HG03520 (cell line): ENCODE data around the gene SKAP1.
"Not testable (repeated sequence)": the region's sequence is repeated elsewhere in the genome, so short reads cannot be mapped to it uniquely, and the experiment has no call there.

Experiments
- ATAC-seq: cut with Tn5 transposase; IDR thresholded peaks from one replicate; pipeline ENCODE4 v1.9.1; 2021; ENCODE audit warnings: mild to moderate bottlenecking, moderate library complexity; ENCODE audit not compliant: unreplicated experiment

Gene SKAP1

DNA sequence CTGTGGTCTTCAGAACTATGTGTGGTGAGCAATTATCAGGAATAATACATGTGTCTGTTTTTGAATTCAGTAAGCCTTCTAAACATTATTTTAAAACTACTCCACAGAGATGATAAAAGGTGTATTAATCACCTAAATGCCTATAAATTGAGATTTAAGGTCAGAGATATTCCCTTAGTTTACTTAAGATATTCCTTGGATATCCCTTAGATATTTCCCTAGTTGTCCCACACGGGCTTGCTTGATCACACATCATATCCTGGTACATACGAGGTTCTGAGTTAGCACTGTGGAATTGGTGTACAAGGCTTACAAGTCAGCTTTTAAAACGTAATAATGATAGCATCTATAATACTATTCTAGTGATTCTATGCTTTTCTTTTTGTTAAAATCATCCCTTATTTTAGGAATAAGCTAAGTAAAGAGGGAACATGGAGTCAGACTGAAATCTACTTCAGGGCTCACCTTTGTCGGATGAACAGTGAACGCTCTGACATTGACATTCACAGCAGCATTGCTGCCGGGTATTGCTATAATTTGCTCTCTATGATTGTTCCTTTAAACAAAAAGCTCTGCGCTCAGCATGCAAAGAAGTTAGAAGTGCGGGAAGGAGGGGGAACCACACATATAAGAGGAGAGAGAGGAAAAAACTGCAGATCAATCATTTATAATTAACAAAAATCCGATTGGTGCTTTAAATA, 136.5 kb downstream of the SKAP1 start:
- ATAC-seq, result no peak

DNA sequence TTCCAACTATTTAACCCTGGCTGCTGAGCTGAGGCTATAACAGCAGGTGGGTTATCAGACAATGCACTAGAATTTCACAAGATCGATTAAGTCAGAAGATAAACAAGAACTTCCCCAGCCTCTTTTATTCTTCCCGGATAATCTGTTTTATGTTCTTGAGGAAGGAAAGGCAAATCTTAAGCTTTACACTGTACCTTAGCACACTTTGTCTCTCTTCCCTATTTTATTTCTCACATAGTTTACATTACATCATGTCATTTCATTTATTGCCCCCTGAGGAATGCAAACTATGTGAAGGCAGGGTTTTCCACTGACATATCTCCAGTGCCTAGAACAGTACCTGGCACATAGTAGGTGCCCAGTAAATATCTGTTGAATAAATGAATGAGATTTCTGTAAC, 139.6 kb downstream of the SKAP1 start:
- ATAC-seq, result no peak

DNA sequence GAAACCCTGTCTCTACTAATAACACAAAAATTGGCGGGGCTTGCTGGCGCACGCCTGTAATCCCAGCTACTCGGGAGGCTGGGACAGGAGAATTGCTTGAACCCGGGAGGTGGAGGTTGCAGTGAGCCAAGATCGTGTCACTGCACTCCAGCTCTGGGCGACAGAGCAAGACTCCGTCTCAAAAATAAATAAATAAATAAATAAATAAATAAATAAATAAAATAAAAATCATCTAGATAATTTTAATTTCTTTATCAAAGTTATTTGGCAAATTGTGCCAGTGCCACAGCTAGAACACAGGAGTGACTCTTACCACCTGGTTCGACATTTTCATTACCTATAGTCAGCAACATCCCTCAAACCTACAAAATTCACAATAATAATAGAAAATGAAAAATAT, 143.1 kb downstream of the SKAP1 start:
- ATAC-seq, result not testable (repeated sequence)

DNA sequence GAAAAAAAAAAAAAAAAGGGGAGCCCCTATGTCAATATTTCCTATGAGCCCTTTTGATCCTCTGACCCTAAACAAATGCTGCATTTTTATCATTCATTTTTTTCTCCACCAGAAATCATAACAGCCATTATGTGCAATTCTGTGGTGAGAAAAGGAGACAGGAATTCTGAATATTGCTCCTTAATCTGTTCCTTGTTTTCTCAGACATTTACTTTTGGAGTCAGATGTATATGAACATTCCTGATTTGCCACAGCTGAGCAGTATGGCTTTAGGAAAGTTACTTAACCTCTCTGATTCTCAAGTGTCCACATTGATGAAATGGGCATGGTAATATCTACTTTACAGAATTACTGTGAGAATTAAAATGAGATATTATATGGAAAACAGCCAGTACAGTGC, 144.4 kb downstream of the SKAP1 start:
- ATAC-seq, result no peak

DNA sequence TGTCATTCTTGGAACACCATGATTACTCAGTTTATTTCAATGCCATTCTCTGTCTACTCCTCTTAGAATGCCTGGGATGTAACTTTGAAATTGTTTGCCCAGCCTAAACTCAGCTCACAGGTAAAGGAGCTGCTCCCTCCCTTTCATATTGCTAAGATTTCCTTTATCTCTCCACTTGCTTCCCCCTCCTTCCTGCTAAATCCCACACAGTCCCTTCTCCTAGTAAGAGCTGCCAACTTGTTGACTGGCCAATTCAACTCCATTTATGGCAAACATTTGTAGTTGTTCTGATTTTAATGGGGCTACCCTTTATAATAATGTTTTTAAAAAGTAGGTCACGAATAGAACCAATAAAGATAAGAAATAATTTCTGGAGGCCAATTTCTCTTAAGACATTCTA, 146.1 kb downstream of the SKAP1 start:
- no peak for ATAC-seq

DNA sequence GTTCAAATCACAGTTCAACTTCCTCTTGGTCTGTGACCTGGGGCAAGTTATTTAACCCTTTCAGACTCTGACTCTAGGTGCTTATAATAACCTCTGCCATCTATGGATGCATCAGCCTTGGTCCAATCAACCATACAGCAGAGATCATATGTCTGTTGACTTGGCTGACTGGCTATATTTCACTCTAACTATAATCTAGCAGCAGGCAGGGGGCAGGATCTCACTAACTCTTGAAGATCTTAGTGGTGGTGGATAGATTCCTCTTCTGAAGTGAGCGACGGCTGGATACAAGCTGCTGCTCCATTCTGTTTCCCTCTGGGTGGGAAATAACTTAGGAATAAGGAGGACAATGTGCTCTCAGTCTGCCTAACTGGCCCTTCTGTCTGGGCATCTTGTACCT, 146.6 kb downstream of the SKAP1 start:
- ATAC-seq, result no peak

DNA sequence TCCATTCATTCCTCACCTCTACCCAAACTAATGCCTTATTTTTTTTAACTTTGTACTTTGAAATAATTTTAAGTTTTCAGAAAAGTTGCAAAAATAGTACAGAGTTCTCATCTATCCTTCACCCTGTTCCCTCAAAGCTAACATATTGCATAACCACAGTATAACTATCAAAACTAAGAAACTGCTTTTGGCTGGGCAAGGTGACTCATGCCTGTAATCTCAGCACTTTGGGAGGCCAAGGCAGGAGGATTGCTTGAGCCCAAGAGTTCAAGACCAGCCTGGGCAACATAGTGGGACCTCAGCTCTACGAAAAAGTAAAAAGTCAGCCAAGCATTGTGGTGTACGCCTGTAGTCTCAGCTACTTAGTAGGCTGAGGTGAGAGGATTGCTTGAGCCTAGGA, 147.7 kb downstream of the SKAP1 start:
- ATAC-seq, result no peak

DNA sequence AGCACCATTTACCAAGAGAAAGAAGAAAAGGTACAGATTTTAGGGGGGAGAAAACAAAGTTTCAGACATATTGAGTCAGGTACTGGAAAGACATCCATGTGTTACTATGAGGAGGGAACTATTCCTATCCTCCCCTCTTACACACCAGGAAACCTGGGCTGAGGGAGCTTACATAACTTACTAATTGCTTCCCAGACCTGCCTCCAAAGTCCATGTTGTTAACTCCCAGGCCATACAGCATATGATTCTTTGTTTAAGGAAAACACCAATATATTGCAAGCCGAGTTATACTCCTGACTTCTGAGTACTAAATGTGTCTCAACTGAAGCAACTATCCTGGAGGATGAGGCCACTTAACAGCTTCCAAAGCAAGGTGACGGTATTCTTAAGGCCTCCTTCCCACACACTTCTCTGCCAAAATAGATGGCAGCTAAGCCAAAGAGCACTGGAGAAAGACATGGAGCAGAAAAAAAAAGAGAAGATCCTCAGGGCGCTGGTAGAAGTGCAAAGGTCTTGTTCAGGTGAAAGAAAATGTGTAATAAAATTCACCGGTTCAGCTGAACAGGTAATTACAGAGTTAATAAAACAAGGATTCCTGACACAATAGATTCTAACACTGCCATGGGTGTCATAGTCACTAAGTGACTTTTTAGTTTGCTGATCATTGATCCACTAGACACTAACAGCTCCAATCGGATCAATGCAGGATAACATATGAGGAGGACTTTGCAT, 151.1 kb downstream of the SKAP1 start:
- no peak for ATAC-seq

DNA sequence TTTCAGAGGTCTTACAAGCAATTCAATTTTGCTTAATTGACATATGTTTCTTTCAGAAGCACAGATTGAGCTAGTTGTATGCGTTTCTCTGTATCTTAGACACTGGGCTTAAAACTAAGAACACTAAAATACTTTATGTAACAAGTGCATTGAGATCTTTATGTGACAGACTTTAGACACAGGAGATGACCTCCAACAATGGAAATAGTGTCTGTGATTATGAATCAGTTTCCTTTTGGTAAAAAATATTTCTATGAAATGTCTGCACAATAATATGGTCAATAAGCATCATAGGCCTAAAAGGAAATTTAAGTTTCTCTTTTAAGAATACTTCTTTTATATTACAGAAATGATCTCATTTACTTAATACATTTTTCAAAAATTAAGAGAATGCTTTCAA, 153.2 kb downstream of the SKAP1 start:
- no peak for ATAC-seq

DNA sequence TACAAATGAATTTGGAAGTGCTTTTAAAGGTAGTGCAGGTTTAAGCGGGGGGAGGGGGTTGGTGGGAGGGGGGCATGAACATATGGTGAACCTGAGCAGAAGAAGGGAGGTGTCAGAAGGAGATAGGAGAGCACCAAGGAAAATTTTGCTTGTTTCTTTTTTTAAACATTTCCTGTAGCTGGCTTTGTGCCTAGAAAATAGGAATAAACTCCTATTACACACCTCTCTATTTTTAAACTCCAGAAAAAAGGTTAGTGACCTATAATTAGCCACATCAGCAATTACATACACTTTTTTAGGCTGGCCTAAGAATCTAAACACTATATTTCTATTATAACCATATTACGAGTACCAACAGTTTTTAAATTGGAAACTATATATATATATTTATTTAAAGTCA, 159.1 kb downstream of the SKAP1 start:
- ATAC-seq, result no peak

DNA sequence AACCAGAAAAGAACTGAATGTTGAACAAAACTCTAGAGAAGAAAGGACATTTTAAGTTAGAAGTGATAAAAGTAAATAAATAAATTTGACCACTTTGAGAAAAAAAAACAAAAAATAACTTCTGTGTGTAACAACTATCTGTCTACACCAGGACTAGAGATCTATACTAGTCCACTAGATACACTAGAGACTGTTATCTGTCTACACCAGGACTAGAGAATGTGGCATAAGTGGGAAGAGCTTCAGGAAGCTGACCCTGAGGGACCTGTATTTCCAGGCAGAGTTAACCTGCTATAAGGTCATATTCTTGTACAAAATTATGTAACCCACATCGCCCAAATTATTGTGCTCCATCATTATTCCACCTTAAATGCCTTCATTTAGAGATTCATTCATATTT, 160.8 kb downstream of the SKAP1 start:
- no peak for ATAC-seq

DNA sequence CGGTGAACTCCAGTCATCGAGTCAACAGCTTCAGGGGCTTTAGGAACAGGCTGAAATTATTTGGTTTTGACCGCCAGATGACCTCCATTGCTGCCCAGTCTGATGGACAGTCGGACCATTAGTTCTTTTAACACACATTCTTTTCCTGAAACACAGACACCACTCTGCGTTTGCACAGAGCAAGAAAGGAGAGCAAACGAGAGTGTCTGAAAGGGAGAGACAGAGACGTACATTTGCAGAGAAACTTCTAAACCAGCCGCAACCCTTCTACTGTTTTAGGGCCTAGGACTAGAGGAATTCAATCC, 166.3 kb downstream of the SKAP1 start:
- ATAC-seq, result no peak

DNA sequence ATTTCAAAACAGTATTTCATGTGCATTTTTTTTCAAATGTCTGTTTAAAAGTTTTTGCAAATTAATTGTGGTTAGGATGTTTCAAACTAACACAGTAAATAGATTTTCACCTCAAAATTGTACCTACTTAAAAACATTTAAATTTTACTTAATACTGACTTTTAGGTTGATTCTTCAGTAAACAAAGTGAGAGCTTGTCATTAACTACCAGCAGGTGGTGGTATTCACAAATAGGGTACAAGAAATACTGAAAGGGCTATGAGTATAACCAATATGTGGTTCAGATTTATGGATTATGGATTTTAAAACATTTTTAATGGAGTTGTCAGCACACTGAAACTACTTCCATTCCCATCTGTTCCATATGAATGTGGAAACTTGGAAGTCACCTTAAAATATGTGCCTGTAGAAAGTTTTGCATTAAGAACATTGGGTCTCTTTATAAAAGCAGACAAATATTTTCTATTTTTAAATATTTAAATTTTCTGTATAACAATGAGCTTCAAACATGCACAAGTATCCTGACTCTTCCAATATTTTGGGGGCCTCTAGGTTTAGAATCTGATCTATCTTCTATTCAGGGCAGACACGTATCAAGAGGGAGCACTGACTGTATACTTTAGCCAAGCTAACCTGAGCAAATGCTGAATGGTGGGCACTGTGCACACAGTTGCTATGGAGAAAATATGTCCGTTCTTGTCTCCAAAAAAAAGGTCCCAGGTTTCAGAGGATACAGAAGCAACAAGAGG, 166.9 kb downstream of the SKAP1 start:
- ATAC-seq, result no peak

DNA sequence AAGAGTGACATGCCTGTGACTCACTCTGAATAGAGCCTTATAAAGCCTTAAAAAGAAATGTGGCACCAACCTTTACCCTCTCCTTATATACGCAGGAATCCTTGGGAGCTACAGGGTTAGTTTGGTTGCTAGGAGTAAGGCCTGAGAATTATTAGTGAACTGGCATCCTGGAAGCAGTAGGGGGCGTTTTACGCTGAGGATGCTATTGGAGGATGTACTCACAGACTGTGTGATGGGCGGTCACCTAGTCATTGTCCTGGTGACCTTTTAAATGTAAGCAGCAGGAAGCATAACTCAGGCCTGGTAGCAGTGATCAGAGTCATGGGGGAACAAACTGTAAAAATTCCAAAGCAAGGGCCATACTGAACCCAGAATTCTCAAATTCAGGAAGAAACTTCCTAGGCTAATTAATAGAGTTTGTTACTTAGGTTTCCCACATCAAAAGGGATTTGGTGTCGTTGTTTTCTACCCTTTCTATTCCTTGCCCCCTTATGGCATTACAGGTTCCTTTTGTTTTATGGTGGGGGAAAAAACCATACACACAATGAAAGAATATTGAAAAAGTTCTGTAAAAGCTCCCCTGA, 168.6 kb downstream of the SKAP1 start:
- ATAC-seq, result no peak

DNA sequence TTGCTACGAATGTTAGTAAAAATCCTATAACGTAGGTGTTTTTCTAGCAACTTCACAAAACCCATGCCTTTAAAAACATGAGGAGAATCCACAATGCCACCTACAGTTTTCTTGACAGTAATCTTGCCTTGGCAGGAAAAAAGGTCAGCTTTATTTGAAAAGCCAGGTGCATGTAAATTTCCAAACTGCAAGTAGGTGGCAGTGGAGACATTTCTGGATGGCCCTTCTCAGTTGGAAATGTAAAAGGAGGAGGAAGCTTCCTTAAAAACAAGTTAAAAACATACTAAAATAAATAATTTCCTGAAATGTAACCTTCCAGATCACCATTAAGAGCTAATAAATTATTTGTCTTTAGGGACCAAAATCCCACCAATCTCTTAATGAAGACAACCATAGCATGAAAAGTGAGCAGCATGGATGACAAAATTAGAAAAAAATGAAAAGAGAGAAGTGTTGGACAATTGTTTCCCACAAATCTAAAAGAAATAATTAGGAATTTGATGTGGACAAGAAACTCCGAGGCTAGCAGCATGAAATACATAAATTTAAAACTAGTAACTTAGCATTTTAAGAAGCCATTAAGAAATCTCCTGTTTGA, 170.2 kb downstream of the SKAP1 start:
- no peak for ATAC-seq

DNA sequence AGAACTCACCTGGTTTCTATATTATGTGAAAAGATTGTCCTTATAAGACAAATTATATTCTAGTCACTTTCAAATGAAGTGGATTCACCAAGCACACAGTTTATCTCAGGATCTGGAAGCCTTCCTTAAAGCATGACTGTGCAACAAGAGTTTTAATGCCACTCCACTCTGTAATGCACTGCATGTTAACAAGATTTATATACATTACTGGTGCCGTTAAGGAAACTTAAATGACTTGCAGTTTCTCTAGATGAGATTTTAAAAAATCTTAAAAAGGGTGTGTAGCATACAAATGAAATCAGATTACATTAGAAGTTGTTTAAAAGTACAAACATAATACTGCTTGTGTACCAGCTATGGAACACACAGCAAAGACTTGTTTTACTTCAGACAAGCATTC, 171.7 kb downstream of the SKAP1 start:
- no peak for ATAC-seq

DNA sequence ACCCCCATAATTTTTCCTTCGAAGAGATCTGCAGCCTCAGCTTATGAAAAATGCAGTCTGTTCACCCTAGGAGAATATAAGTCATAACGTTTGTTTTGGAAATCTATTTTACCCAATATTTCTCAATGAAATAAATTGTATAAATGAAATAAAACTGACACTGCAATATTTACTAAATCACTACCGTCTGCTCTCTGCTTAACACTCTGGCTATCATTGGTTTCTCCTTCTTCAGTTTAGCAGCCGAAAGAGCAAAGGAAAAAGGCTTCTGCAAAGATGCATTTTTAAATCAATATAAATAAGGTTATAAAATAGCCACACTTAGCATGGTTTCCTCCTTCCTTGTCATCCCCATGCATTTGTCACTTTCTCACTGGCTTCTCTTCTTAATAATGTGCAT, 174.3 kb downstream of the SKAP1 start:
- ATAC-seq, result no peak

DNA sequence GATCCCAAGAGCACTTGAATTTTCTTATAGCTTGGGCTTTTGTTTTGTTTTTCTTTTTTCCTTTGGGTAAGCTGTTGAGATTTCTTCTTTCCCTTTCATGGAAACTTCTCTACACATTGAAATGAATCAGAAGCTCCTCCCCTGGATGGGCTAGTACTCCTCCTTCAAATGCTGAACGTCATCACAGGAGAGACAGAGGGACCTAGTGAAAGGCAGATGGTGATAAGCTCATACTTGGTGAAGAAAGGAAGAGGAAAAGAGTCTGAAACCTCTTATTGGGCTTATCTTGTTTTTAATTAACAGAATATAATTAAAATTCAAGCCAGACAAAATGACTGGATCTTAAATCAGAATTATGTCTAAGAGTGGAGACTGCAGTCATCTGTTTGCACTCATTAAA, 175.1 kb downstream of the SKAP1 start:
- no peak for ATAC-seq

DNA sequence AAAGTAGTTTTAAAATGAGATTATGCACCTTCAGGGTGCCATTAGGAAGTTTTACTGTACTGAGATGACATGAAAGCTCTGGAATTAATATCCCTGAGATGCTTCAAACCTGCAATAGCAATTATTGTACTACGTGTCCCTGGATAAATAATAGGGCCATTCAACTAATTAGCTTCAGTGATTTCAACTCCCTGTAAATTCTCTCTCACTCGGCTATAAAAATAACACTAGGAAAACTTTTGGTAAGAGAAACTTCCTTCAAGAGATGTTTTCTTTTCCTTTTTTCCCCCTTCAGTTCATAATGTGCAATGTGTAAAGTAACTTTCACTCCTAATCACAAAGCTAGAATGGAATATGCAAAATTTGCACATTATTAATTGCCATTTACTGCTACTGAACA, 176.0 kb downstream of the SKAP1 start:
- ATAC-seq, result no peak

DNA sequence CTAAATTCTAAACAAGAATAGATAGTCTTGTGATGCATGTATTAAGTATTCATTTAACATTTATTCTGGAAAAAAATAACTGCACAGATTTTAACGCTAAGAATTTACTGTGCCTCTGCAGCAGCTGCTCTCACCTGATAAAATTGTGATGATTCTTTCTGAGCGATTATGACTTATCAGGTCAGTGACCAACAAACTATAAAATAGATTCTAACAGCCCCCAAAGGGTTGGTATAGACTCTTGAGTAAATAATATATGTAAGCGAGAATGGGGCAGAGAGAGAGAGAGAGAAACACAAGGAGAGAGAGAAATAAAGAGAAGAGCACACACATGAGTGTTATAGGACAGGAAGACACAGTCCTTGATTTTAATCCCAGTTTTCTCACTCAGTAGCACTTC, 178.1 kb downstream of the SKAP1 start:
- no peak for ATAC-seq

DNA sequence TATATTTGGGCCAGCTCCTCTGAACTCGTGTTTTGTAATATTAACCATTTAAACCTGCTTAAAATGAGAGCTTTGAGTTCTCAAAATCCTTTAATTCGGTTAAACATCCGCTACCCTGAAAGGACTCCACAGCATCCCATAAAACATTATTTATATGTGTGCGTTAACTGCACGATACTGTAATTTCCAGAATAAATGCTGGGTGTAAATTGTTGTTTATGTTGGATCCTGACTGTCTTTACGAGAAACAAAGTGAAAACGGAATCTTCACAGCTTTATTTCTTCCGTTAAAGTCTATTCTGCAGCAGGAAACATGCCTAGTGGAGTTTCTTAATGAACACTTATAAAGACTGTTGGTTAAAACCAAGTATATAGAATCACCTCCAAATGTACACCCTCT, 179.1 kb downstream of the SKAP1 start:
- ATAC-seq, result no peak

DNA sequence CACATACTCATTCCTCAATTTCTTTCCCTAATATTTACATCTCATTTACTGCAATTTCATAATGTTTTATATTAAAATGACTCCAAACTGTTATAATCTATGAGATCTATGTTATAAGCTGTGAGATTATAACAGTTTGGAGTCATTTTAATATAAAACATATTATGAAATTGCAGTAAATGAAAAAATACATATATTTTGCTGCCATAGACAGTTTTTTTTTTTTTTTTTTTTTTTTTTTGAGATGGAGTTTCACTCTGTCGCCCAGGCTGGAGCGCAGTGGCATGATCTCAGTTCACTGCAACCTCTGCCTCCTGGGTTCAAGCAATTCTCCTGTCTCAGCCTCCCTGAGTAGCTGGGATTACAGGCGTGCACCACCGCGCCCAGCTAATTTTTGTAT, 180.0 kb downstream of the SKAP1 start:
- not testable (repeated sequence) for ATAC-seq
